Fibroblast of the conjunctiva (primary cell): Measurements from ENCODE around the gene BCL11B.
"Not testable (repeated sequence)": the region's sequence is repeated elsewhere in the genome, so short reads cannot be mapped to it uniquely, and the experiment has no call there.

Source experiments
- DNase-seq: peaks from one replicate; pipeline ENCODE4 v3.0.0-alpha.2; 2010; ENCODE audit warnings: low read depth

The BCL11B gene

GRCh38 chr14:99239661-99240092 is 32.3 kb downstream of the BCL11B start:
- no peak for DNase-seq

DNA sequence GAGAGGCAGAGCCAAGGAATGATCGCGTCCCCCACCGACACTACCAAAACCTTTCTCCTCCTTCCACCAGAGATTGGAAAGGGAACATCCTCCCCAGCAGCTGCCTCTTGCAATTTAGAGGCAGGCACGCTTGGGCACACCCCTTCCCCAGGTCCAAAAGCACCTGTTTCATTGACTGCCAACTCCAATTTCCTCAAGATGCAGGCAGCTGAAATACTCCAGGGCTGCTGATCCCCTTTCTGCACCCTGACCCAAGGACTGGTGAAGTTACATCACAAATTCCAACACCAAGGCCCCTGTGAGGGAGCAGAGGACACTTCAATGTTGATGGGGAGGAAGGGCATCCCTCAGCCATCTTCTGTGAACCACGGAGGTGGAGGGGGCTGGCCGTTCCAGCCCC is 33.8 kb downstream of the BCL11B start:
- no peak for DNase-seq

DNA sequence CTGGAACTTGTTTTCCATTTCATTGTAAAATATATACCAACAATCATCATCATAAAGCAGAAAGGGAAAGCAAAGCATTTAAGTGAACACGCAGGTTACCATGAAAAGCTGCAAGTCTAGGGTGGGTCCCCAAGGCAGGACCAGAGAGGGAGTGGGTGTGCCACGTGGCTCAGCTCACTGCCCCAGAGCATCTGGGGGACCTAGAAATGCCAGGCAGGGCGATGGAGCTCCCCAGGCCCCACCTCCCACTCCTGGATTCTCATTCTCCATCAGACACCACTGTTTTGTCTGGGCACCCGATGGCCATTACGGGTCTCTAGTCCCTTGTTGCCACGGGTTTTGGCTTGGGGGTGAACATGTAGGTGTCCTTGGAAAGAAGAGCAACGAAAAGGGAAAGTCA is 34.7 kb downstream of the BCL11B start:
- no peak for DNase-seq

GRCh38 chr14:99236386-99237138 is 35.4 kb downstream of the BCL11B start:
- no peak for DNase-seq

DNA sequence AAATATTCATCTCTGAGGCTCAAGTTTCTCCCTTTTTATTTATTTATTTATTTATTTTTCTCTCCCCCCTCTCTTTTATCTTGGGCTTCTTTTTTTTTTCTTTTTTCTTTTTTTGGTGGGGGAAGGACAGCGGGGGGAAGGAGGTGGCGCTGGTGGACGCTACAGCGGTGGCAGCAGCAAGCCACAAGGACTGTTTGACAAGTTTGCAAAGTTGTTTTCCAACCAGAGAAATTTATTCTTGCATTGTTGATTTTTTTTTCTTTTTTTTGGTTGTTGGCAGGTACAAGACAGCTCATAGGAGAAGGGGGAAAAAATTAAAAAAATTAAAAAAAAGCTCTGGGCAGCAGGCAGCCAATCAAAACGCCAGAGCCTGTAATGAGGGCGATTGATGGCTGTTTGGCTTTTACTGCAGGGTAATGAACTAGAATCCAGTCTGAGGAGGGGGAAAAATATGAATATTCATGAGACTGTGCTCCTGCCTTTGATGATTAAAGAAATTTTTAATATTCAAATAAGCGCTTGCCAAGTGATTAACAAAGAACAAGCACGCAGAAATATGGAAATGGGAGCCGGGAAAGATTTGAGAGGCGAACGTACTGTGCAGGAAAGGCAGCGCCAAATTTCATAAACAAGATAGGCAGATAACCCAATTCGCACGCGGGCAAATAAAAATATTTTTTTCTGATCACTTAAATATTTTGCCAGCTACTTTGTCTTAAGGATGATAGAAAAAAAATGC is 36.2 kb downstream of the BCL11B start:
- no peak for DNase-seq

- DNase-seq = no peak
Observed at GRCh38 chr14:99234961-99235571, 36.9 kb downstream of the BCL11B start.

DNA sequence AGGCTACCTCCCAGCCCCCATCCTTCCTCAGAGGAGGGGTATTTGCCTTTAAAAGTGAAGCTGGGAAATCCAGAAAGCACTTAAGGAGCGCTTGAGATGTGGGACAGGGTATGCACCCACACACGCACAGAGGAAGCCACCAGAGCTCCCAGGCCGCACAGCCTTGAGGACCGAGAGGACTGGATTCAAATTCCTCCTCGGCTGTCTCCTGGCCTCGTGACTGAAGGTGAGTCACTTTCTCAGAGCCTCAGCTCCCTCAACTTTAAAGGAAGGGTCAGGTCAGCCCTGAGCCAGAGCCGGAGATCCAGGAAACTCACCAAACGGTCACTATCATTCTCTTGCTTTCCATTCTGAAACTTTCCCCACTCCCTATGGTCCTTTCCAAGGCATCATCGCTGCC is 37.6 kb downstream of the BCL11B start:
- DNase-seq = no peak

GRCh38 chr14:99233222-99234035 is 38.6 kb downstream of the BCL11B start:
- no peak for DNase-seq

GRCh38 chr14:99232714-99233214 is 39.2 kb downstream of the BCL11B start:
- no peak for DNase-seq

DNA sequence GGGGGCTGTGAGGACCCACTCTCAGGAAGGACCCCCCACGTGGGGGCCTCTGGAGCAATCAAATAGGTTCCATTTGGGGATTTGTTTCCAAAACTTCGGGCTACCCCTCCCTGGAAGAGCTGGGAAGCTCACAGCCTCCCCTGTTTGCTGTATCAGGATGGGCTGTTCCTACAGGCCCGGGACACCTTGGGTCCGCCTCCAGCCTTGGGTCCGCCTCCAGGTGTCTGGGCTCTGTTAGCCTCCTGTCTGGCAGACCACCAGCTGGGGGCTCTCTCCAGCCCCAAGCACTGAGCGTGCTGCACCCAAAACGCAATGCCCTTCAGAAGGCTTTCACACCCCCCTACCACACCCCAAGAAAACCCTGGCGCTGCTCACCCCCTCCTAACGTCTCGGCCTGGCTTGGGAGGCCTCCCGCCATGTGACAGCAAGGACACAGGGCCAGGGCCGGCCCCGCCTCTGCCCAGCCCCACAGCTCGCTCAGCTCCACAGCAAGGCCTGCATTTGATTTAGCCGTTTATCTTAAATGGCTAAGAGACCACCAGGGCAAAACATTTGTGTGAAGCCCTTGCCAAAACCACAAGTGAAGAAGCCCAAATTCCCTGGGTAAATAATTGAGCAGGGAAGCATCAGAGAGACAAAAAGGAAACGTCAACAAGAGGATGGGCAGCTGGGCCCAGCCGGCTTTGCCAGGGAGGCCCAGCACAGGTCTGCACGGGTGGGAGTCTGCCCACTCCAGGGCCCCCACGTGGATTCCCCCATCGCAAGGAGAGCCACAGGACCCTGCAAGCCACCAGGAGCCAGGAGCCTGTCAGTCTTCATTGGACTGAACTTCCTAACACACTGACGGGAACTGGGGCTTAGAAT is 39.9 kb downstream of the BCL11B start:
- DNase-seq = no peak

DNA sequence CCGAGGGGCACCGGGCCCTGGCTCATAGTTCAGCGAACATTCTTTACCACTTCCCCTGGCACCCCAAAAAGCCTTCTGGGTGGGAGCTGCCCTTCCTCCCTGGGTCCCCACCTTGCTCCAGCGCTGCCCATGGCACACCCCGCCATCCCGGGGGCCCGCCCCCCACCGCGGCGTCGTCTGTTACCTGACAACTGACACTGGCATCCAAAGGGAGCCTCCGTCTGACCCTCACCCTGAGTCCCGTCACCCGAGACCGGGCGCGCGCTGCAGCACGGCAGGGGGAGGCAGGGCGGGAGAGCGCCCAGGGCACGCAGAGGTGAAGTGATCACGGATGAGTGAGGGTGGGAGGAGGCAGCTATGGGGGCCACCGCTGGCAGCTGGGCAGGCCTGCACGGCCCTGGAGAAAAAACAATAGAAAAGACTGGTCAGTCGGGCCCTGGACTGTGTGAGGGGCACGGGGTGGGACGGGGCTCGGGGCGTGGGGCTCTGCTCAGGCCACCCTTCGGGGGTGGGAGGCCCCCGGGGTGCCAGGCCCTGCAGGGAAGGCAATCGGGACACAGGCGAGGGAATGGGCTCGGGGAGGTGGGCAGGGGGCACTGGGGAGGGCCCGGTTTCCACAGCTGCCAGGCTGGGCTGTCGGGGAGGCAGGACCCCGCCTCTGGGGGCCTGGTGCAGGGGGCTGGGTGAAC is 40.7 kb downstream of the BCL11B start:
- no peak for DNase-seq

GRCh38 chr14:99230208-99231151 is 41.5 kb downstream of the BCL11B start:
- DNase-seq = no peak

GRCh38 chr14:99229654-99230207 is 42.3 kb downstream of the BCL11B start:
- no peak for DNase-seq

- not testable (repeated sequence) for DNase-seq
Observed at GRCh38 chr14:99228760-99229159, 43.2 kb downstream of the BCL11B start.

DNA sequence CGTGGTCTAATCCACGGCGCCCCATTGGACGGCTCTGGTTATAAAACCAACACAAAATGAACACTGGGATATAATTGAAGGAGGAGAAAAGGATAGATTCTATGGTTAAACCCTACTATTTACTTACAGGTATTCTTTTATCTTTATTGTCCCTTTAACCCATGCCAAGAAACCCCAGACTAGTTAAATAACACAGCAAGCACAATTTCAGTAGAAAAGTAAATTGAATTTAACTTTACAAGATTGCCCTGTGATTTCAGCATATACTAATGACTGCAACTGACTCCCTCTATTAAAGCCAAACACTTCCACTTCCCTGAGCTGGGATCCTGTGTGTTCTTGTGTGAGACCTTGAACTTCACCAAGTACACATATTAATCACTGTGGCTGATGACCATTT is 45.3 kb downstream of the BCL11B start:
- DNase-seq = no peak

DNA sequence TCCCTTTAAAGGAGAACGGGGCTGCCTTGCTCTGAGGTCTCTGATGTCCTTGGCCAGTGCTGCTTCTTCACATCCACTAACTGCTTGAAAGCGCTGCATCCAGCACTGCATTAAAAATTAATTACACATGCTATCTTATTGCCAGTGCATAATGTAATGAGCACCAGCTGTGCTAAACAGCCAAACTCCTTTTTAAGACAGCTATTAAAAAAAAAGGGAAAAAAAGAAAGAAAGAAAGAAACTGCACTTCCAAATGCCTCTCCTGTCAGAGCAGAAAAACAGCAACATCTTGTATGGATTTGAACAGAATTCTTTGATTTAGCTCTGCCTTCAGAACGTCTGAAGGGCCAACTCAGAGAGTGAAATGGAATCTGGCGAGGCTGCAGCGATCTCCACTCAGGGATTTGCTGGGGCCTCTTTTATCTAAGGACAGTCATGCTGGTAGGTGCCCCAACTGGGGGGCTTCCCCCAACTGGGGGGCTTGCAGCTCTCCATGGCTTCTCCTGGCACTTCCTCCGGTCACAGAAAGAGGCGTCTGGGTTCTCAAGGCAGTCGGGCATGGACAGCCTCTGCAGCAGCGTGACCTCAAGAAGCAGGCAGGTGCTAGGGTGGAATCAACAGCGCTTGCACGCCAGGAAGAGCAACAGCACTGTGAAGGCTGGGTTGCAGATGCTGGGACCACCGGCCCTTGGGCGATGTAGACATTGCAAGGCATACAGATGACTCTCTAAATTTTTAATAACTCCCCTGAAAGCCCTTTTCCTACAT is 46.4 kb downstream of the BCL11B start:
- DNase-seq = no peak

GRCh38 chr14:99224948-99225347 is 47.0 kb downstream of the BCL11B start:
- DNase-seq = no peak
